COR-L47 (cell line): ENCODE data around the gene WWOX.

Source experiments
- DNase-seq: peaks from one replicate; lab custom pipeline; 2025; lab: John Stamatoyannopoulos, UW

The WWOX gene

GRCh38 chr16:78619811-78620210, 520.4 kb downstream of the WWOX start:
- no peak for DNase-seq

- DNase-seq, result no peak
Measured at GRCh38 chr16:78620291-78620690, 520.8 kb downstream of the WWOX start.

GRCh38 chr16:78623796-78624195, 524.3 kb downstream of the WWOX start:
- no peak for DNase-seq

- DNase-seq, result no peak
Measured at GRCh38 chr16:78624366-78624765, 524.9 kb downstream of the WWOX start.

GRCh38 chr16:78628461-78629045, 529.1 kb downstream of the WWOX start:
- DNase-seq, result no peak

- DNase-seq, result no peak
Measured at GRCh38 chr16:78629173-78629572, 529.7 kb downstream of the WWOX start.

- no peak for DNase-seq
Measured at GRCh38 chr16:78630102-78630501, 530.6 kb downstream of the WWOX start.

- no peak for DNase-seq
Measured at GRCh38 chr16:78633551-78633950, 534.1 kb downstream of the WWOX start.

GRCh38 chr16:78635807-78636206, 536.4 kb downstream of the WWOX start:
- no peak for DNase-seq

- no peak for DNase-seq
Measured at GRCh38 chr16:78638371-78638770, 538.9 kb downstream of the WWOX start.

GRCh38 chr16:78639775-78640174, 540.3 kb downstream of the WWOX start:
- DNase-seq, result no peak

GRCh38 chr16:78640886-78641285, 541.4 kb downstream of the WWOX start:
- no peak for DNase-seq

GRCh38 chr16:78641433-78641832, 542.0 kb downstream of the WWOX start:
- DNase-seq, result no peak

GRCh38 chr16:78642621-78643285, 543.3 kb downstream of the WWOX start:
- no peak for DNase-seq

- no peak for DNase-seq
Measured at GRCh38 chr16:78645657-78646056, 546.2 kb downstream of the WWOX start.

- DNase-seq, result no peak
Measured at GRCh38 chr16:78647019-78647418, 547.6 kb downstream of the WWOX start.

- DNase-seq, result no peak
Measured at GRCh38 chr16:78647491-78647890, 548.0 kb downstream of the WWOX start.

GRCh38 chr16:78648517-78648916, 549.1 kb downstream of the WWOX start:
- DNase-seq, result no peak

- DNase-seq, result no peak
Measured at GRCh38 chr16:78650339-78651074, 551.1 kb downstream of the WWOX start.

- DNase-seq, result peak; percentile 5
Measured at GRCh38 chr16:78654929-78655328, 555.5 kb downstream of the WWOX start.

- no peak for DNase-seq
Measured at GRCh38 chr16:78655331-78656113, 556.1 kb downstream of the WWOX start.

GRCh38 chr16:78656887-78657286, 557.4 kb downstream of the WWOX start:
- DNase-seq, result no peak

GRCh38 chr16:78659216-78659615, 559.8 kb downstream of the WWOX start:
- DNase-seq, result peak; percentile 16
